Posterior vena cava (tissue), 2 donors: ENCODE data around the gene PCDHGB2. TPM values are rescaled to one million over a fixed set of nuclear protein-coding genes. Genes with fewer than 3 reads are reported as not detected.
A peak's percentile ranks its signal among the peaks of the same experiment; 100 is the strongest.
"Not testable (repeated sequence)": the region's sequence is repeated elsewhere in the genome, so short reads cannot be mapped to it uniquely, and the experiment has no call there.

Experiments used
- DNase-seq: peaks from one replicate; pipeline ENCODE4 v3.0.0-alpha.2; 2020; ENCODE audit warnings: low spot score
- intact Hi-C, 2 donors: fragments of 100-400 bp; cut with DNase I; formaldehyde crosslinking; loops; one replicate each; pipeline versions ENCODE4 v1.14.1 to v1.14.2; 2022 to 2023
- total RNA-seq, 2 donors: library from RNA; stranded (reverse); fragmentation: NEBNext Ultra II Directional; extraction: Animal tissue kit (Norgen Biotek cat#: 25700); gene quantifications; one replicate each; pipeline ENCODE4 v1.2.1, GENCODE V29; 2021
- donor health status: DM: yes; HTN: yes; CAD: no.
- donor health status: DM: yes; HTN: yes; CAD: no.

PCDHGB2 gene
- total RNA-seq, 2 donors from 2014 or later = 4.7 to 5.2 TPM

DNA sequence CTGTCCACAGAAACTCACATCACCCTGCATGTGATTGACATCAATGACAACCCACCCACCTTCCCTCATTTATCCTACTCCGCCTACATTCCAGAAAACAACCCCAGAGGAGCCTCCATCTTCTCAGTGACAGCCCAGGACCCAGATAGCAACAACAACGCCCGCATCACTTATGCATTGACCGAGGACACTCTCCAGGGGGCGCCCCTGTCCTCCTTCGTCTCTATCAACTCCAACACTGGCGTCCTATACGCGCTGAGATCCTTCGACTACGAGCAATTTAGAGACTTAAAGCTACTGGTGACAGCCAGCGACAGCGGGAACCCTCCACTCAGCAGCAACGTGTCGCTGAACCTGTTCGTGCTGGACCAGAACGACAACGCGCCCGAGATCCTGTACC lies 14.5 kb upstream of the PCDHGB2 start:
- DNase-seq = peak; percentile 36
- intact Hi-C loops = no loop called here

DNA sequence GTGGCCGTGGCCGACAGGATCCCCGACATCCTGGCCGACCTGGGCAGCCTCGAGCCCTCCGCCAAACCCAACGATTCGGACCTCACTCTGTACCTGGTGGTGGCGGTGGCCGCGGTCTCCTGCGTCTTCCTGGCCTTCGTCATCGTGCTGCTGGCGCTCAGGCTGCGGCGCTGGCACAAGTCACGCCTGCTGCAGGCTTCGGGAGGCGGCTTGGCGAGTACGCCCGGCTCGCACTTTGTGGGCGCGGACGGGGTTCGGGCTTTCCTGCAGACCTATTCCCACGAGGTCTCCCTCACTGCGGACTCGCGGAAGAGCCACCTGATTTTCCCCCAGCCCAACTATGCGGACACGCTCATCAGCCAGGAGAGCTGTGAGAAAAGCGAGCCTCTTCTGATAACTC lies 13.8 kb upstream of the PCDHGB2 start:
- intact Hi-C loops = not testable (repeated sequence)
- DNase-seq = peak; percentile 47

GRCh38 chr5:141349917-141350619 lies 9.7 kb upstream of the PCDHGB2 start, which contains the start of gene PCDHGB1:
Gene PCDHGB1, plus strand, starts transcription at chr5:141350099. Its CDS starts 162 bp downstream, at chr5:141350261.
- no peak for DNase-seq
- intact Hi-C loops = no loop called here

DNA sequence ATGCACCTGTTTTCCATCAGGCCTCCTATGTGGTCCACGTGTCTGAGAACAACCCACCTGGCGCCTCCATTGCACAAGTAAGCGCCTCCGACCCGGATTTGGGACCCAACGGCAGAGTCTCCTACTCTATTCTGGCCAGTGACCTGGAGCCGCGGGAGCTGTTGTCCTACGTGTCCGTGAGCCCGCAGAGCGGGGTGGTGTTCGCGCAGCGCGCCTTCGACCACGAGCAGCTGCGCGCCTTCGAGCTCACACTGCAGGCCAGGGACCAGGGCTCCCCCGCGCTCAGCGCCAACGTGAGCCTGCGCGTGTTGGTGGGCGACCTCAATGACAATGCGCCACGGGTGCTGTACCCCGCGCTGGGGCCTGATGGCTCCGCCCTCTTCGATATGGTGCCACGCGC lies 8.2 kb upstream of the PCDHGB2 start:
- no peak for DNase-seq
- intact Hi-C loops = no loop called here

- intact Hi-C loops = no loop called here
- DNase-seq = no peak
Observed at GRCh38 chr5:141354900-141355469, 4.8 kb upstream of the PCDHGB2 start, which contains the start of gene PCDHGA4. Gene PCDHGA4, plus strand, starts transcription at chr5:141355021. Its CDS starts 87 bp downstream, at chr5:141355108.

DNA sequence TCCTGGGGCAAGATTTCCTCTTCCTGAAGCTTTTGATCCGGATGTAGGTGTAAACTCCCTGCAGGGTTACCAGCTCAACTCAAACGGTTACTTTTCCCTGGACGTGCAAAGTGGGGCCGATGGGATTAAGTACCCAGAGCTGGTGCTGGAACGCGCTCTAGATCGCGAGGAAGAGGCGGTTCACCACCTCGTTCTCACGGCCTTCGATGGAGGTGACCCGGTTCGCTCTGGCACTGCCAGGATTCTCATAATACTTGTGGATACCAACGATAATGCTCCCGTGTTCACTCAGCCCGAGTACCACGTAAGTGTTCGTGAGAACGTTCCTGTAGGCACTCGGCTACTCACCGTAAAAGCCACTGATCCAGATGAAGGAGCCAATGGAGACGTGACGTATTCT lies 4.2 kb upstream of the PCDHGB2 start:
- intact Hi-C loops = no loop called here
- DNase-seq = no peak

GRCh38 chr5:141356133-141356532 lies 3.7 kb upstream of the PCDHGB2 start:
- intact Hi-C loops = no loop called here
- DNase-seq = no peak

- intact Hi-C loops = no loop called here
- no peak for DNase-seq
Observed at GRCh38 chr5:141356950-141357349, 2.8 kb upstream of the PCDHGB2 start.

- intact Hi-C loops = no loop called here
- no peak for DNase-seq
Observed at GRCh38 chr5:141360685-141361084, 891 bp downstream of the PCDHGB2 start.

DNA sequence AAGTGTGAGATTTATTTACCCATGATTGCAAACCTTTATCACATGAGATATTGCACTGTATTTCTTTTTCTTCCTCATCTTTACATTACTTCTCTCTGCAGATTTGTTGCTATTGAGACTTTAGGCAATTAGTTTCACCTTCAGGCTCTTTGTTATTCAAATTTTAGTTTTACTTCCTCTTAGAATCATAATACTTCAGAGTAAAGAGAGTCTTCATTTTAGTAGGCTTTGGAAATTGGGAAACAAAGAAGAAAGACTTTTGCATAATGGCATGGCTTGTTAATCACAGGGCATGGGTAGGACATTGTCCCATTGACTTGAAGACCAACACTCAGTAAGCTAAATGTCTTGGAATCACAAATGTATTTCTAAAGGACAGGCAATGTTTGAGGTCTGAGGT lies 2.9 kb downstream of the PCDHGB2 start:
- DNase-seq = no peak
- intact Hi-C loops = loop anchor here in 1 of 2 donors (2.0 kb wide), 1 partner anchor 26 kb away; no protein-coding TSS in a partner anchor

GRCh38 chr5:141363952-141364660 lies 4.3 kb downstream of the PCDHGB2 start, which contains the start of gene PCDHGA5:
Gene PCDHGA5, plus strand, starts transcription at chr5:141364162. Its CDS starts 169 bp downstream, at chr5:141364331.
- intact Hi-C loops = loop anchor here in 1 of 2 donors (2.0 kb wide), 1 partner anchor 27 kb away; no protein-coding TSS in a partner anchor
- DNase-seq = no peak

GRCh38 chr5:141366016-141366896 lies 6.5 kb downstream of the PCDHGB2 start:
- no peak for DNase-seq
- intact Hi-C loops = no loop called here

GRCh38 chr5:141369994-141370848 lies 10.4 kb downstream of the PCDHGB2 start, which contains the start of gene PCDHGB3:
Gene PCDHGB3, plus strand, starts transcription at chr5:141370242. Its CDS starts 153 bp downstream, at chr5:141370395.
- intact Hi-C loops = no loop called here
- no peak for DNase-seq

DNA sequence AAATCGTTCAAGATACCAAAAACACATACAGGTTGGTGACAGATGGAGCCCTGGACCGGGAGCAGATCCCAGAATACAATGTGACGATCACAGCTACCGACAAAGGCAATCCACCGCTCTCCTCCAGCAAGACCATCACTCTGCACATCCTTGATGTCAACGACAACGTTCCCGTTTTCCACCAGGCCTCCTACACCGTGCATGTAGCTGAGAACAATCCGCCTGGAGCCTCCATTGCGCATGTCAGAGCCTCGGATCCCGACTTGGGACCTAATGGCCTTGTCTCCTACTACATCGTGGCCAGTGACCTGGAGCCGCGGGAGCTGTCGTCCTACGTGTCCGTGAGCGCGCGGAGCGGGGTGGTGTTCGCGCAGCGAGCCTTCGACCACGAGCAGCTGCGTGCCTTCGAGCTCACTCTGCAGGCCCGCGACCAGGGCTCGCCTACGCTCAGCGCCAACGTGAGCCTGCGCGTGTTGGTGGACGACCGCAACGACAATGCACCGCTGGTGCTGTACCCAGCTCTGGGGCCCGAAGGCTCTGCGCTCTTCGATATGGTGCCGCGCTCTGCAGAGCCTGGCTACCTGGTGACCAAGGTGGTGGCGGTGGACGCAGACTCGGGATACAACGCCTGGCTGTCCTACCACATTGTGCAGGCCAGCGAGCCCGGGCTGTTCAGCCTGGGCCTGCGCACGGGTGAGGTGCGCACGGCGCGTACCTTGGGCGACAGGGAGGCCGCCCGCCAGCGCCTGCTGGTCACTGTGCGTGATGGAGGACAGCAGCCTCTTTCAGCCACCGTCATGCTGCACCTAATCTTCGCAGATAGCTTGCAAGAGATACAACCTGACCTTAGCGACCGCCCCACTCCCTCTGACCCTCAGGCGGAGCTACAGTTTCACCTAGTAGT lies 12.0 kb downstream of the PCDHGB2 start:
- DNase-seq = no peak
- intact Hi-C loops = no loop called here

DNA sequence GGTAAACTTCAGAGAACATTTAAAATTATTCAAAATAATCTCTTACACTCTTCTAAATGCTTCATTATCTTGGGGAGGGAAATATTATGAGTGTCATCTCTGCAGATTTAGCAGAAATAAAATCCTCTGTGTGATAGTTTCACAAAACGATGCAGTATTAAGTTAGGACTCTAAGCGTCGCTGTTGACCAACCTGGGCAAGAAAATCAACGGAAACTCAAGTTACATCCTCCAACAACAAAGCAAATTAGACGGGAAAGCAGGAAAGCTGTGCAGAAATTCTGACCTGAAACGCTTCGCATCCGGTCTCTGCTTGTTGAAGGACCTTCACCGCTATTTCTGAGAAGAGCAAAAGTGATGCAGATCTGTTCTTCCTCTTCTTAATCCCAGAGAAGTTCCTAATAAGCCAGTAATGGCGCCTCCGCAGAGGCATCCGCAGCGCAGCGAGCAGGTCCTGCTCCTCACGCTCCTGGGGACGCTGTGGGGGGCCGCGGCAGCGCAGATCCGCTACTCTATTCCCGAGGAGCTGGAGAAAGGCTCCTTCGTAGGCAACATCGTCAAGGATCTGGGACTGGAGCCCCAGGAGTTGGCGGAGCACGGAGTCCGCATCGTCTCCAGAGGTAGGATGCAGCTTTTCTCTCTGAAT lies 14.0 kb downstream of the PCDHGB2 start, which contains the start of gene PCDHGA6:
Gene PCDHGA6, plus strand, starts transcription at position 219 of the 645 bp plus-strand sequence. Its CDS starts 193 bp downstream, at position 412.
- intact Hi-C loops = no loop called here
- DNase-seq = no peak

GRCh38 chr5:141374627-141375026 lies 14.8 kb downstream of the PCDHGB2 start:
- intact Hi-C loops = no loop called here
- DNase-seq = no peak
